VCaP (cell line): ENCODE results near the gene ACP2.

Experiments used
- H3K27ac ChIP-seq: fragments of 450-650 bp; 2 replicates; pipeline ENCODE4 v1.5.1; 2017
- CTCF ChIP-seq: fragments of 450-650 bp; conservative IDR thresholded peaks from 2 replicates; pipeline ENCODE4 v1.5.1; 2017; ENCODE audit warnings: mild to moderate bottlenecking, moderate library complexity

Gene ACP2

DNA sequence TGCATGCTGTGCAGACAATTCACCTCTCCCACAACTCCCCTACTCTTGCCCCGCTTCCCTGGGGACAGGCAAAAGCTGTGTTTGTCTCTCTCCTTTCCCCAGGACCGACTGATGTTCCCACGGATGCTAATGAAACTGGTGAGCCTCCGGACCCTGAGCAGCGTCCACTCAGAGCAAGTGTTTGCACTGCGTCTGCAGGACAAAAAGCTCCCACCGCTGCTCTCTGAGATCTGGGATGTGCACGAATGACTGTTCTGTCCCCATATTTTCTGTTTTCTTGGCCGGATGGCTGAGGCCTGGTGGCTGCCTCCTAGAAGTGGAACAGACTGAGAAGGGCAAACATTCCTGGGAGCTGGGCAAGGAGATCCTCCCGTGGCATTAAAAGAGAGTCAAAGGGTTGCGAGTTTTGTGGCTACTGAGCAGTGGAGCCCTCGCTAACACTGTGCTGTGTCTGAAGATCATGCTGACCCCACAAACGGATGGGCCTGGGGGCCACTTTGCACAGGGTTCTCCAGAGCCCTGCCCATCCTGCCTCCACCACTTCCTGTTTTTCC is 19.9 kb upstream of the ACP2 start:
- TF ChIP-seq CTCF: no peak
- peak overlapping the region; percentile 93 for H3K27ac ChIP-seq

GRCh38 chr11:47267876-47268275 is 19.3 kb upstream of the ACP2 start:
- no peak for TF ChIP-seq CTCF
- peak overlapping the region; percentile 93 for H3K27ac ChIP-seq

- H3K27ac ChIP-seq: no peak overlapping the region
These were observed 15.9 kb upstream of the ACP2 start for GRCh38 chr11:47264521-47264920.

GRCh38 chr11:47264119-47264518 is 15.5 kb upstream of the ACP2 start:
- no peak for TF ChIP-seq CTCF

More at GRCh38 chr11:47264521-47264920, 15.9 kb upstream of the ACP2 start:
- no peak for TF ChIP-seq CTCF

GRCh38 chr11:47261291-47261800 is 12.7 kb upstream of the ACP2 start:
- TF ChIP-seq CTCF: no peak
- H3K27ac ChIP-seq: no peak overlapping the region

More at GRCh38 chr11:47264119-47264518, 15.5 kb upstream of the ACP2 start:
- H3K27ac ChIP-seq: no peak overlapping the region

DNA sequence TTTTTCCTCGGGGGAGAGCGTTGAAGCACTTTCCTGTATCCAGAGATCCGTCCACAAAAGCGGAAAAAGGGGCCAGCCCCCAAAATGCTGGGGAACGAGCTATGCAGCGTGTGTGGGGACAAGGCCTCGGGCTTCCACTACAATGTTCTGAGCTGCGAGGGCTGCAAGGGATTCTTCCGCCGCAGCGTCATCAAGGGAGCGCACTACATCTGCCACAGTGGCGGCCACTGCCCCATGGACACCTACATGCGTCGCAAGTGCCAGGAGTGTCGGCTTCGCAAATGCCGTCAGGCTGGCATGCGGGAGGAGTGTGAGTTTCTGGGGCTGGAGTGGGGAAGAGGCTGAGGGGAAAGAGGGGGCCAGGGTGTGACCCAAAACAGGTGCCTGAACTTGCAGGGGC is 11.8 kb upstream of the ACP2 start:
- no peak for TF ChIP-seq CTCF

GRCh38 chr11:47259232-47259977 is 10.8 kb upstream of the ACP2 start:
- H3K27ac ChIP-seq: no peak overlapping the region
- TF ChIP-seq CTCF: peak; percentile 75

More for the DNA sequence above, 11.8 kb upstream of the ACP2 start:
- H3K27ac ChIP-seq: no peak overlapping the region
